A673 (cell line): ENCODE data around the gene PDXDC1. TPM values are rescaled to one million over a fixed set of nuclear protein-coding genes. Genes with fewer than 3 reads are reported as not detected.
A peak's percentile ranks its signal among the peaks of the same experiment; 100 is the strongest.
"Not testable (repeated sequence)": the region's sequence is repeated elsewhere in the genome, so short reads cannot be mapped to it uniquely, and the experiment has no call there.

ENCODE experiments used
- BruUV-seq: library from RNA; stranded (reverse); fragments of 400-500 nt; replicated peaks from 2 replicates; lab custom pipeline; 2021; lab: Mats Ljungman, UMichigan
- CTCF ChIA-PET: fragments of 300-600 bp; sonication (Branson Sonifier 250); formaldehyde crosslinking; loops from one replicate; lab custom pipeline; 2022; ENCODE audit warnings: antibody characterized with exemption; lab: Charles Lee
- POLR2A ChIA-PET: fragments of 300-600 bp; sonication (Branson Sonifier 250); formaldehyde crosslinking; loops from one replicate; lab custom pipeline; 2022; ENCODE audit warnings: antibody characterized with exemption; ENCODE audit not compliant: low non-redundant PET; lab: Charles Lee
- DNase-seq: peaks from one replicate; pipeline ENCODE4 v3.0.0-alpha.2; 2015; ENCODE audit warnings: low spot score
- H3K27ac ChIP-seq: fragments of 200-600 bp; sonication (generic); 2 replicates; pipeline ENCODE4 v1.5.1; 2016; ENCODE audit warnings: mixed run types, low read depth, mild to moderate bottlenecking, mixed read lengths, antibody characterized with exemption, low read length; ENCODE audit not compliant: poor library complexity, severe bottlenecking
- H3K27me3 ChIP-seq: fragments of 200-600 bp; sonication (generic); replicated peaks from 2 replicates; pipeline ENCODE4 v1.6.1; 2017; ENCODE audit warnings: mixed run types, low read depth, mild to moderate bottlenecking, mixed read lengths, antibody characterized with exemption, low read length; ENCODE audit not compliant: insufficient read depth, poor library complexity
- H3K36me3 ChIP-seq: fragments of 200-600 bp; sonication (generic); 2 replicates; pipeline ENCODE4 v1.6.1; 2016; ENCODE audit warnings: mixed run types, mild to moderate bottlenecking, mixed read lengths, antibody characterized with exemption, low read length; ENCODE audit not compliant: insufficient read depth, poor library complexity, severe bottlenecking
- H3K4me1 ChIP-seq: fragments of 200-600 bp; sonication (generic); 2 replicates; pipeline ENCODE4 v1.6.1; 2017; ENCODE audit warnings: mixed run types, mild to moderate bottlenecking, mixed read lengths, antibody characterized with exemption, low read length; ENCODE audit not compliant: insufficient read depth, poor library complexity, severe bottlenecking
- H3K4me3 ChIP-seq: fragments of 200-600 bp; sonication (generic); 2 replicates; pipeline ENCODE4 v1.5.1; 2016; ENCODE audit warnings: low read depth, mixed run types, mild to moderate bottlenecking, mixed read lengths, low read length; ENCODE audit not compliant: poor library complexity, severe bottlenecking
- H3K9me3 ChIP-seq: fragments of 200-600 bp; sonication (generic); 2 replicates; pipeline ENCODE4 v1.6.1; 2016; ENCODE audit warnings: mixed run types, low read depth, mild to moderate bottlenecking, mixed read lengths, antibody characterized with exemption, low read length; ENCODE audit not compliant: poor library complexity, severe bottlenecking
- CTCF ChIP-seq: fragments of 300-800, 200-600 bp; sonication (generic); conservative IDR thresholded peaks from 2 replicates; pipeline ENCODE4 v1.5.1; 2017; ENCODE audit warnings: low read depth, mild to moderate bottlenecking, antibody characterized with exemption, low read length, moderate library complexity, mixed read lengths
- intact Hi-C: fragments of 100-400 bp; cut with micrococcal nuclease; formaldehyde crosslinking; loops from one replicate; pipeline ENCODE4 v1.10.0; 2022; ENCODE audit not compliant: unreplicated experiment
- total RNA-seq: library from RNA; stranded (reverse); gene quantifications from 2 replicates; pipeline ENCODE4 v1.2.3, GENCODE V29; 2021

Gene PDXDC1
- total RNA-seq, 1 experiment from 2014 or later = 103 TPM

- intact Hi-C loops, H3K27me3 ChIP-seq, H3K4me3 ChIP-seq, CTCF ChIA-PET, H3K9me3 ChIP-seq, POLR2A ChIA-PET, DNase-seq: not testable (repeated sequence)
- Histone ChIP-seq H3K27ac (peak overlapping the region; percentile 98), H3K4me1 (peaks cover 39% of the 10 kb centered on the region), H3K36me3 (peaks cover 34% of the 10 kb centered on the region)
- BruUV-seq = TSS peak; percentile 16
These were observed 42.2 kb downstream of the PDXDC1 start for GRCh38 chr16:15016951-15017580.

- Histone ChIP-seq H3K27ac (peak overlapping the region; percentile 7), H3K36me3 (peaks cover 44% of the 10 kb centered on the region), H3K4me1 (peaks cover 38% of the 10 kb centered on the region)
- DNase-seq, intact Hi-C loops, POLR2A ChIA-PET, H3K27me3 ChIP-seq, BruUV-seq, H3K4me3 ChIP-seq, H3K9me3 ChIP-seq, CTCF ChIA-PET: not testable (repeated sequence)
These were observed 46.6 kb downstream of the PDXDC1 start for GRCh38 chr16:15021429-15021828.

GRCh38 chr16:15022194-15022593 lies 47.4 kb downstream of the PDXDC1 start:
- BruUV-seq, intact Hi-C loops, H3K27me3 ChIP-seq, CTCF ChIA-PET, H3K9me3 ChIP-seq, H3K4me3 ChIP-seq: not testable (repeated sequence)
- TF ChIP-seq CTCF = peak; percentile 74
- POLR2A ChIA-PET = interaction anchor here (0.6 kb wide), 1 partner anchor 31 kb away, joined by 3 read pairs; no protein-coding TSS in a partner anchor
- H3K4me1 ChIP-seq = peaks cover 31% of the 10 kb centered on the region
- H3K36me3 ChIP-seq = peaks cover 36% of the 10 kb centered on the region
- H3K27ac ChIP-seq = peak overlapping the region; percentile 7
- DNase-seq = peak; percentile 72

GRCh38 chr16:15023381-15024077 lies 48.7 kb downstream of the PDXDC1 start:
- Histone ChIP-seq H3K4me1 (peaks cover 26% of the 10 kb centered on the region), H3K36me3 (peaks cover 33% of the 10 kb centered on the region), H3K27ac (peak overlapping the region; percentile 1)
- BruUV-seq, H3K9me3 ChIP-seq, DNase-seq, CTCF ChIA-PET, H3K27me3 ChIP-seq, intact Hi-C loops, POLR2A ChIA-PET, H3K4me3 ChIP-seq: not testable (repeated sequence)

- H3K9me3 ChIP-seq, intact Hi-C loops, BruUV-seq, CTCF ChIA-PET, POLR2A ChIA-PET, H3K4me3 ChIP-seq, DNase-seq, H3K27me3 ChIP-seq: not testable (repeated sequence)
- H3K4me1 ChIP-seq = peaks cover 26% of the 10 kb centered on the region
- H3K36me3 ChIP-seq = peaks cover 31% of the 10 kb centered on the region
- peak overlapping the region; percentile 35 for H3K27ac ChIP-seq
These were observed 50.0 kb downstream of the PDXDC1 start for GRCh38 chr16:15024858-15025199.

- H3K27ac ChIP-seq = peak overlapping the region; percentile 35
- CTCF ChIA-PET, H3K27me3 ChIP-seq, POLR2A ChIA-PET, H3K4me3 ChIP-seq, intact Hi-C loops, H3K9me3 ChIP-seq: not testable (repeated sequence)
- TSS peak; percentile 3 for BruUV-seq
- peaks cover 26% of the 10 kb centered on the region for H3K4me1 ChIP-seq
- peaks cover 31% of the 10 kb centered on the region for H3K36me3 ChIP-seq
- DNase-seq = peak; percentile 72
These were observed 50.6 kb downstream of the PDXDC1 start for GRCh38 chr16:15025234-15025951.
